HG03457 (cell line): ENCODE measurements around the gene SIK2.

ENCODE experiments used
- ATAC-seq: cut with Tn5 transposase; IDR thresholded peaks from one replicate; pipeline ENCODE4 v1.9.1; 2021; ENCODE audit warnings: moderate number of reproducible peaks; ENCODE audit not compliant: unreplicated experiment

SIK2 gene

DNA sequence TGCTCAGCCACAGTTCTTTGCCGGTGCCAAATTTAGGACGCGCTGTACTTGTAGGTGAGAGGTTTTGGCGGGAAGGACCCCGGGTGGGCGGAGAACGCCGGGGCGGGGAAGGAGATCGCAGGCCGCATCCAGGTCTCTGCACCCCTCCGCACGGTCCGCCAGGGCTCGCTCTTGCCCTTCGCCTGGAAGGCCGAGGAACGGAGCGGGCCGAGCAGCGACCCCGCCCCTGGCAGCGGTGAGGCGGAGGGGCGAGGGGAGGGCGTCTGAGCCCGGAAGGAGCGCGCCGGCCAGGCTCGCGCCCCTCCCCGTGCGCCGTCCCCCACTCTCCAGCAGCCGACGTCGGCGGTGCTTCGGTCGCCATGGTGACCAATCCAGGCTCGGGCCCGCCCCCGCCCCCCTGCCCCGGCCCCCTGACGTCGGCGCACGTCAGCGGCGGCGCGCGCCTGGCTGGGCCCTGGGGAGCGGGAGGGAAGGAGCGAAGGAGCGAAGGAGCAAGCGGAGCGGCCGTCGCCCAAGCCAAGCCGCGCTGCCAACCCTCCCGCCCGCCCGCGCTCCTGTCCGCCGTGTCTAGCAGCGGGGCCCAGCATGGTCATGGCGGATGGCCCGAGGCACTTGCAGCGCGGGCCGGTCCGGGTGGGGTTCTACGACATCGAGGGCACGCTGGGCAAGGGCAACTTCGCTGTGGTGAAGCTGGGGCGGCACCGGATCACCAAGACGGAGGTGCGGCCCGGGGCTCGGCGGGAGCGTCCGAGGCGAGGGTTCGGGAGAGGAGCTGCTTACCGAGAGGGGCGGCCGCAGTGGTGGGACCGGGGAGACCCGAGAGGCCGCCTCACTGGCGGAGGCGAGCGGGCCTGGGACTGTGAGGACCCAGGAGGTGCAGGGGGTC is at the start of gene SIK2:
Gene SIK2 (plus strand): TSS at position 471 of the 886 bp plus-strand sequence. CDS start 115 bp downstream, at position 586.
- ATAC-seq, result peak; percentile 87

DNA sequence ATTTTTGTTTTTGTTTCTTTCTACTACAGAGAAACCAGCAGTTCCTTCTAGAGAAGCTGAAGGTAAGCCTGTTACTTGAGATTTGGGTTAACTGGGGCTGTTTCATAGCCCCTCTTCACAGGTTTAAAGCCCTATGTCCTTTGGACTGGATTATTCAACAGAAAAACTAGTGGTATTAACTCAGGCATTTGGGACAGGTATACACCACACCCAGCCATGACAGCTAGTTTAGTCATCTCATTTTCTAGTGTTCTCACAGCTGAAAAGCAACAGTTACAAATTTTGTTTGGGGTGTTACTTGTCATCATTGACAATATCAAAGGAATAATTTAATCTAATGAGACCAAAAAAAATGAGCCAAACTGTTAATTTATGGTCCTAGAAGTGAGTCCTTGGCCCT is 47.7 kb upstream of the SIK2 start:
- ATAC-seq, result no peak

DNA sequence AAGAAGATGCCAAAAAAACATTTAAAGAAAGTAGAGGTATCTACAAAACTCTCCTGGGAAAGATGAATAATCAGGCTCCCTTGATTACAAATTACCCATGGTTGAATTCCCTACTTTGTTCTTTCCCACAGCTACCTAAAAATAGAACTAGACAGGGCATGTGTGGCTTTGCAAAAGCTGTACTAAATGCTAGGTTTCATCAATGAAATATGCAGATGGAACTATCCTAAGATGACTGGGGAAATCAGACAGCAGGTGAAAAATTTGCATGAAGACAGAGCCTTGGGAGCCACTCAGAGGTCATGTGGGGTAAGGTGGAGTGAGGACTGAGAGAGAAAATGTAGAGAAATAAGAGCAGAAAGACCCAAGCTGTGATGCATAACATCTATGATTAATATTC is 47.0 kb upstream of the SIK2 start:
- no peak for ATAC-seq

DNA sequence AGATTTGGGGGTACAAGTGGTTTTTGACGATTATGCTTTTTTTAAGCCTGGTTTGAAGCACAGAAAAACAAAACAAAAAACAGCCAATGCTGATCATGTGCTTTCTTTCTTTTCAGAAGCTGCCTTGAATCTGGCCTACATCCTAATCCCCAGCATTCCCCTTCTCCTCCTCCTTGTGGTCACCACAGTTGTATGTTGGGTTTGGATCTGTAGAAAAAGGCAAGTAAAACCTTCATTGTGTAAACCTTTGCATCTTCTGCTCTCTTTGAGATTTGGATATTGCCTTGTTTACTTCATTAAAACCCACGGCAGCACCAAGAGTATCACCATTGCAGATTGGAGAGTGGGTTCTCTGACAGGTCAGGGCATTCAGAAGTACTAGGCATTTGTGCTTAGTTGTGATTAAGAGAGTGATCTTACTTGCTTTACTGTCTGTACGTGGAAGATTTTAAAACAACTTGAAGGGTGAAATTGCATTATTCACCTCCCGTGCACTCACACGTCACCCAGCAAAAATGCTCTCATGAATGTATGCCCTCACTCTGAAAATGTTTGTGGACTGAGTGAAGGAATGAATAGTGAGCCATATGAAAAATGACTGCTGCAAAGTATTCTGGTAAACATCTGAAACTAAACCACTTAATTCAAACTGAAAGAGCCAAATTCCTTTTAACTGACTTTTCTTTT is 44.7 kb upstream of the SIK2 start:
- no peak for ATAC-seq

DNA sequence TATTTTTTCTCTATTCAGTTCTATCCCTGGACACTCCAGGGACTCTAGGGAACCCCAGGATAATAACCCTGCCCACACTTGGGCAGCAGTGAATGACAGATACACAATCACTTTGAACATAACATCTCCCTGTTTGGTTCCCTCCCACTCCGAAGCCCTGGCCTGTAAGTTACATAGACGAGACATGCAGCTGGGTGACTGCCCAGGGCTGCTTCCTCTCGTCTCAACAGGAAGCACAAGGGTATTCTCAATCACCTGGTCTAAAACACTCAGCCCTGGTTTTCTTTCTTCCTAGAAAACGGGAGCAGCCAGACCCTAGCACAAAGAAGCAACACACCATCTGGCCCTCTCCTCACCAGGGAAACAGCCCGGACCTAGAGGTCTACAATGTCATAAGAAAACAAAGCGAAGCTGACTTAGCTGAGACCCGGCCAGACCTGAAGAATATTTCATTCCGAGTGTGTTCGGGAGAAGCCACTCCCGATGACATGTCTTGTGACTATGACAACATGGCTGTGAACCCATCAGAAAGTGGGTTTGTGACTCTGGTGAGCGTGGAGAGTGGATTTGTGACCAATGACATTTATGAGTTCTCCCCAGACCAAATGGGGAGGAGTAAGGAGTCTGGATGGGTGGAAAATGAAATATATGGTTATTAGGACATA is 42.3 kb upstream of the SIK2 start:
- no peak for ATAC-seq

DNA sequence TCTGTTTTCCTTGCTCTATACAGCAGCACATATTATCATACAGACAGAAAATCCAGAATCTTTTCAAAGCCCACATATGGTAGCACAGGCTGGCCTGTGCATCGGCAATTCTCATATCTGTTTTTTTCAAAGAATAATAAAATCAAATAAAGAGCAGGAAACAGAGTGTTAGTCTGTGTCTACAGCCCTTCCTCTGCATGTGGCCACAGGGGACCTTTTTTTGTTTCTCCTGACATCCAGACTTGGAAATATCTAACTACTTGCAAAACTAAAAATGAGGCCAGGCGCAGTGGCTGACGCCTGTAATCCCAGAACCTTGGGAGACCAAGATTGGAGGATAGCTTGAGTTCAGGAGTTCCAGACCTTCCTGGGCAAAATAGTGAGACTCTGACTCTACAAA is 41.4 kb upstream of the SIK2 start:
- ATAC-seq, result no peak

DNA sequence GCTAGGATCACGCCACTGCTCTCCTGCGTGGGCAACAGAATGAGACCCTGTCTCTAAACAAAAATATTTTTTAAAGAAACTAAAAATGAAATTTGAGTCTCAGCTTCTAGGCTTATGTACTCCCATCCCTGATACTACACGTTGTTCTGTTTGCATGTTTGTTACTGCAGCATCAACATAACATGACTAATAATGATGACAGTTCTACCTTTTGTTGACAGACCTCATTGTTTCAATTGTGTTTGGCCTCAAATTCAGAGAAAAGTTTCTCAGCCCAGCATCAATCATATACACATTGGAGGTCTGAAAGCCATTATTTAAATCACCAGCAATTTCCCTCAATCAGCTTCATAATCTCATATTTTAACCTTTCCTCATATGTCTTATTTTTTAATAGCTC is 40.9 kb upstream of the SIK2 start:
- ATAC-seq, result no peak

DNA sequence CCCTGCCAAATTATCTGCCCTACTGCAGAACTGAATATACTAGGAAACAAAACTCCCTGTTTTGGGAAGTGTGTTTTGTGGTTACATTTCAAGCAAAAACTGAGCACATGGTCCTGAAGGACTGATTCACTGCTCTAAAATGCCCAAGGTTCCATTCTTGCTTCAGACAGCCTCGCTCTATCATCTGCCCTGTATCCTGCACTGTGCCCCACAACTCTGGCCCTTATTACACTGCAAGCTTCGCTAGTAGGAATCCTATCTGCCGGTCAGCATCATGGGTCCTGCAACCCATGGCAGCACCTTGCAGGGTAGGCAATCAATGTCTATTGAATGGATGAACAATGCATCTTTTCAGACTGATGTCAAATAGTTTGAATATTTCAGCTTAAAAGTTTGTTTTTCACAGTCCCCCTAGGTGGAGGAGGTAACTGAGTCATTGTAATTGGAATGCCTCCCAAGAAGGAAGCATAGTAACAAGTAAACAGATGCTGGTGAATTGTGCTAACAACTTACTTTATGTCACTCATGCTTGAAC is 40.4 kb upstream of the SIK2 start:
- ATAC-seq, result no peak

DNA sequence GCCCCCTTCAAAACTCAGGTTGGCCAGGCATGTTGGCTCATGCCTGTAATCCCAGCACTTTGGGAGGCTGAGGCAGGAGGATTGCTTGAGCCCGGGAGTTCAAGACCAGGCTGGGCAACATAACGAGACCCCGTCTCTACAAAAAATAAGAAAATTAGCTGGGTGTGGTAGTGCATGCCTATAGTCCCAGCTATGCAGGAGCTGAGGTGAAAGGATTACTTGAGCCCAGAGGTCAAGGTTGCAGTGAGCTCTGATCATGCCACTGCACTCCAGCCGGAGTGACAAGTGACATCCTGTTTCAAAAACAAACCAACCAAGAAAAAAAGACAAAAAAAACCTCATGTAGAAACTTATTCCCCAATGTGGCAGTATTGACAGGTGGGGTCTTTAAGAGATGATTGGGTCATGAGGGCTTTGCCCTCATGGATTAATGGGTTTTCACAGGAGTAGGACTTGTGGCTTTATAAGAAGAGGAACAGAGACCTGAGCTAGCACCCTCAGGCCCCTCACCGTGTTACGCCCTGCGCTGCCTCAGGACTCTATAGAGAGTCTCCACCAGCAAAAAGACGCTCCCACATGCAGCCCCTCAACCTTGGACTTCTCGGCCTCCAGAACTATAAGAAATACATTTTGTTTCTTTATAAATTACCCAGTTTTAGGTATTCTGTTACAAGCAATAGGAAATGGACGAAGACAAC is 39.4 kb upstream of the SIK2 start:
- ATAC-seq, result no peak

DNA sequence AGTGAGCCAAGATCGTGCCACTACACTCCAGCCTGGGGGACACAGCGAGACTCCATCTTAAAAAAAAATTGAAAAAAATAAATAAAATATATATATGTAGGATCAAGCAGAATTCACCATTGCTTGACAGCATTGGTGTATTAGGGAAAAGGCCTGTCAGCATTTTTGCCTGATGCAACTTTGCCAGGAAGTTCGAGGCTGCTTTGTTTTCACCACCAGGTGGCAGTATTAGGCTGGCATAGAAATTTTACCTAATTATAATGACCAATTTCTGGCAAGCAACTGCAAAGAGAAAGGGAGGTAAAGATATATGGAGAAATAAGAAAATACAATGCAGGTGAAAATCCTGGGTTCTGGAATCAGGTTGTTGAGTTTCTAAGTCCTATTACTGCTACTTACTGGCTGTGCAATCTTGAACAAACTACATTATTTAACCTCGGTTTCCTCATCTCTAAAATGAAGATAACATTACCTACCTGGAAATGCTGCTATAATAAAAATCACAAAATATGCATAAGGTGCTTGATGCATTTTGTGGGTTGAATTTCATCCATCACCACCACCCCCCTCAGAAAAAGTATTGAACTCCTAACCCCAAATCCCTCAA is 37.0 kb upstream of the SIK2 start:
- ATAC-seq, result no peak

DNA sequence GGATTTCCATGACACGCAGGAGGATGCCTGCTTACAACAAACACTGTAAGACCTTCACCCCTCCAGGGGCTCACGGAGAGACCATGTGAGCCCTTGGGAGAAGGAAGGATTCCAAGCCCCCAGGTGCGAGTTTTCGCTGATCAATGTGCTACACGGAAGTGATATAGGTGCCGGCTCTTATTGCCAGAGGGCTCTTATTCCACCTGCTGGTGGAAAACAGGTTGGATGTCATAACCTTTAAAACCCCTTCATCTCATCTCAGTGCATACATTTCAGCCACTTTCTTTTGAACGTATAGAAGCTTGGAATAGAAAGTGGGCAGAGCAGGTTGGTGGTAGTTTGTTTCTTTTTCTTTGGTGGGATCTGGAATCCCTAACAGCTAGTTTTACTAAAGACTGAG is 35.9 kb upstream of the SIK2 start:
- ATAC-seq, result no peak

DNA sequence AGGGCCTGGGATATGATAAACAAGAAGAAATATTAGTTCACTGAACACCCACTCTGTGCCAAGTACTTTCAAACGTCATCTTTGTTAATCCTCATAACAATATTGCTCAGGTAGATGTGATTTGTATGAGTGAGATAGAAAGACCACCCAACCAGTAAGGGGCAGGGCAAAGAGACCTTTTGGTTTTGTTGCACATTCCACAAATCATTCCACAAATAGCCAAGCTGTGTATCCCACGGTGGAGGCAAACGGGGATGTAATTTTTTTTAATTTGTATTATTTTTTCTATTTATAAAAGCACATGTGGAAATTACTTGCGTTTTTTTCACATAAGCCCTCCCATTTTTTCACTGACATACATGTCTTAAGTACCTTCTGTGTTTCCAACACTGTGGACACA is 32.8 kb upstream of the SIK2 start:
- no peak for ATAC-seq

DNA sequence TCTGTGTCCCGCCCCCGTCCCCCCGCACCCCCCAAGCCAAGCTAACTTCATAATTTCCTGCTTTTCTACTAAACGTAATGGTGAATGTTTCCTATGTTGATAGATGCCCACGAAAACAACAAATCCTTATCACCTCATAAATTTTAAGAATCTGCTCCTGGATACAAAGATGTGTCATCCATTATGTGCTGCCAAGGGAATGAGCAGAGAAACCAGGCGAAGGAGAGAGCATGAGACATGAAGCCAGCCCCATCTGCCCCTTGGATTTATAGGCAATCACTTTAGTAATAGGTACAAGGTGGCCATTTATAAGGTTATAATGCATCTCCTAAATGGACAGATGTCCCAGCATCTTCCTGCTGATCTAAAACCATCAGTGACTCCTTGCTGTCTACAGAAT is 31.5 kb upstream of the SIK2 start:
- ATAC-seq, result no peak

DNA sequence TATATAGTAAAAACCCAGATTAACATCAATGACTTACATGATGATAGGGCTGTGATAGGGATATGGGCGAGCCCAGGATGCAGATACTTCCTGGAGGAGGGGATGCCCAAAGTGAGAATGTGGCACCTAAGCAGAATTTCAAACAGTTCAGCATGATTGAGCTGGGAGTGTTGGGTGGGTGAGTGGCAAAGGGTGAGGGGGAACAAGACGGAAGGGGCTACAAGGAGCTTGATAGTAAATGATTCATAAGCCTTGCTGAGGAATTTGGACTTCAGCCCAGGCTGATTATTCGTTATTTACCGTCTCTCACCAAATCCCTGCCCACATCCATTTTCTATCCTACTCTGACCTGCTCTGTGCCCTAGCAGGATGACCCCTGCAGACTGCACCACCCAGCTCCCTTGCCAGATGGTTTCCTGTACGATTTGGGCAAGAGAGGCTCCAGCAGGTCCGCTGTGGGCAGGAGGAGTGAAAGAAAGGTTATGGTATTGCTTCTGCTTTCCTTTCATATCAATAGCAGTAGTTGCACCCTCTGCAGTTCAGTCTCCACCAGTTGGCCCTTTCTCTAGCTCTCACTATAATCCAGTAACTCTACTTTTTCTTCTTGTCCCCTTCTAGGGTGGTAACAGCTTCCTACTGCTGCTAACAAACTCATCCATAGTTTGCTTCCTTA is 30.3 kb upstream of the SIK2 start:
- no peak for ATAC-seq

DNA sequence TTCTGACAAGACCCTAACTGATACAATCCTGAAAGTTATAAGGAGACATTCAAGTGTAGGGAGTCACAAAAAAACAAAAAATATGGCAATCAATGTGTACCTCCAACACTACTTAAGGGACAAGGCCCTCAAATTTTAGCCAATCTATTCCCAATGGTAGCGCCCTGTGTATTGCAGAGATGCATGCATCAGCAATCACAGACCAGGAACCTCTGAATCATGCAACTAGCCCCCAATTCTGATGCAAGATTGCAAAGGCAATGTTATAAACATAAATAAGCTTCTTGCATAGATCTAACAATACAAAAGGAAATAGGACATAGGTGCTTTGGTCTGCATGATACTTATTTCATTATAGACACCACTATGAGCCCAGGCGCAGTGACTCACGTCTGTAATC is 29.7 kb upstream of the SIK2 start:
- ATAC-seq, result no peak

DNA sequence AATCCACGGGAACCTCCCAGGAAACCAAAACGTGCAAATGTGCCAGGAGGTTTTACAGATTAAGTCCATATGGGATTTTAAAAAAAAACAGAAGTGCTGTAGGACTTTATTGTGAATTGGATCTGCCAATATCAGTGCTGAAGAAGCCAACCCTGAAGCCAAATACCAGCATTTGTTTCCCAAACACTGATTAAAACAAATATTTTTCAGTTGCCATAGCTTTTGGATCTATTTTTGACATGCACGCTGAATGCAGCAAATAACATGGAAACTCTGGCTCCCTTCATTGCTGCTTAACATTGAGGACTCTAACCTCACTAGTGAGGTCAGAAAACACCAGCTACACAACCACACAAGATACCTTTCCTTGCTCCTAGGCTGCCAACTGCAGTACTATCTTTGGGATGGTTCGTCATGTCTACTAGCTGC is 28.4 kb upstream of the SIK2 start:
- ATAC-seq, result no peak

DNA sequence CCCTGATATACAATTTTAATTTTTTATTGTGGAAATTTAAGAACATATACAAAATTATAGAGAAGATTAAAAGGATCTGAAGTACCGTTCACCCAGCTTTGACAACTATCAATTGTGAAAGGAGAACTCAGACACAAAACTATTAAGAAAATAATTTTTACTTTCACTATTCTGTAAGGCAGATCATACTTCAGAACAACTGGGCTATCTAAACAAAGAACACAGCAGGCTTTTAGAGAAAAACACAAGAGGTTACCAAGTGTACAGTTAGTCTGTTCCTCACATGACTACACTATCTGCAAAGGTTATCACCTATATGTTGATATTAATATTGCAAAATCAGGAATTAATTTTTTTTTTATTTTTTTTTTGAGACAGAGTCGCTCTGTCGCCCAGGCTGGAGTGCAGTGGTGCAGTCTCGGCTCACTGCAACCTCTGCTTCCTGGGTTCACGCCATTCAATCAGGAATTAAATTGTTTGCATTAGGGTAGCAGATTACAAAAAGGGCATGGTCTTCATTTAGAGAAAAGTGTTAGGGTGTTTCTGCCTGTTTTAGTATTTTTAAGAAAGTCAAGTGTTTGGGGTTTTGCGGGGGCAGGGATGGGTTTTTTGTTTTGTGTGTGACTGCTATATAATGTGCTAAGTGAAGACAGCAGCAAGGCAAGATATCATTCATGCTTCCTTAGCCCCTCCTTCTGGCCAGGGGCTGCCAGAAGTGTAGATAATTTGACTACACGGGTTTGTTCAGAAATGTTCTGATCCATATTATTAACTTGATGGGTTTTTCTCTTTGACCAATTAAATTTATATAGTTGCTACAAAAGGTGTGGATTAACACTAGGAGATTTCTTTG is 27.6 kb upstream of the SIK2 start:
- no peak for ATAC-seq

DNA sequence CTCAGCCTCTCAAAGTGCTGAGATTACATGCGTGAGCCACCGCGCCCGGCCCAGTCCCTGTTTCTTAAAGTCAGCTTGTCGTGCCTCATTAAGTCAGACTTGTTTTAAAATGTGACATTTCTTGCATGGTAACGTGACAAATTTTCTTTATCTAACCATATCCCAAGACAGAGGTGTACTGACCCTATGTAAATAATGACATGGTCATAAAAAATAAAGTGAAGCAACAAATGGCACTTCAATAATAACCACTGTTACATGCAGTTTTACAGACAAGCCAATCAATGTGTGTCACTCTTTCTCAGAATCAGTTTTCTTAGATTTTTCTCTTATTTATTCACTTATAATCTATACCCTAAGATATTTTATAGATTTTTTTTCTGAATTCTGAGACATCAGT is 26.5 kb upstream of the SIK2 start:
- ATAC-seq, result no peak

DNA sequence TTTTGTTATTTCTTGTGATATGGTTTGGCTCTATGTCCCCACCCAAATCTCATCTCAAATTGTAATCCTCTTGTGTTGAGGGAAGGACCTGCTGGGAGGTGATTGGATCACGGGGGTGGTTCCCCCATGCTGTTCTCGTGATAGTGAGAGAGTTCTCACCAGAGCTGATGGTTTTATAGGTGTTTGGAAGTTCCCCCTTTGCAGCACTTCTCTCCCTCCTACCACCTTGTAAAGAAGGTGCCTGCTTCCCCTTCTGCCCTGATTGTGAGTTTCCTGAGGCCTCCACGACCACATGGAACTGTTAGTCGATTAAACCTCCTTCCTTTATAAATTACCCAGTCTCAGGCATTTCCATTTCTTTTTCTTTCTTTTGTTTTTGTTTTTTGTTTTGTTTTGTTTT is 24.4 kb upstream of the SIK2 start:
- ATAC-seq, result no peak
